ENCODE results near the gene PANK4. TPM values are rescaled to one million over a fixed set of nuclear protein-coding genes. Genes with fewer than 3 reads are reported as not detected.

The PANK4 gene
- total and polyA plus RNA-seq, 10 of the 15 experiments (the other 5 are each of a cell fraction or from before 2014, with no cell fraction given), result 0.35 to 38.0 (median 18.6) TPM

DNA sequence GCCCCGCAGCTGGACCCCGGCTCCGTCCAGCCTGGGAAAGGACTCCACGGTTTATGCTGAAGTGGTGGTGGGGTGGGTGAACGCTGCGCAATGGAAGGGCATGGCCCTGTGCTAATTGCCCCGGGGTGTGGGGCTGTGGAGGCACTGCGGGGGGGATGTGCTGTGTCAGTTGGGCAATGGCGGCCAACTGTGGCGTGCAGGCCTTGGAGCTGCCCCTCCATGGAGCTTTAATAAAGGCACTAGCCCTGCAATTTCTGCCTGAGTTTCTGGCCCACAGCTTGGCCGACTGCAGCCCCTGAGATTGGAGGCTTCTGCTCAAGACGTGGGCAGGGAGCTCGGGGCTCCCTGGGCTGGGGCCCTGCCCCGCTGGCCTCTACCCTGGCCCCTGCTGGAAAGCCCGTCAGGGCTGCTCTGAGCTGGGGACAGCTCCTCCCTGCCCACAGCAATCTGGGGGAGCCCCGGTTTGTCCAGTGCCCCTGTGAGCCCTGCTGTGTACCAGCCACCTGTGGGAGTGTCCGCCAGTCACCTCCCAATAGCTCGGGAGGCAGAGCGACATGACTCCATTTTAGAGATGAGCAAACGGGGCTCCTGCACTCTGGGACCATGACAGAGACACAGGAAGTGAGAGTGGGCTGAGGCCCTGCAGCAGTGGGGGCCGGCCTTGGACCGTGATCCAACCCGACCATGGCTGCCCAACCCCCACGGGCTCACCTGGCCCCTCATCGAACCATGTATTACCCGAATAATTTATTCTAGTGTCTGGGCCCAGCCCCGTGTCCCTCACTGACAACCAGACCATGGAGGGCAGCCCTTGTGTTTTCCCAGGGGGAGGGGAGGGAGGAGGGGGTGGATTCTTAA is 21.0 kb upstream of the PANK4 start (continued):
- TF ChIP-seq NKRF (conservative IDR thresholded peaks at IDR 0.05) (no peak), ETV6 (conservative IDR thresholded peaks at IDR 0.05 in 1 of 2, IDR thresholded peaks at IDR 0.05 in 1 of 2; ENCODE audit: borderline replicate concordance in 1 of 2, low read depth in 1 of 2) (no peak), LARP7 (IDR thresholded peaks at IDR 0.05) (0 out of 2 replicates have a peak, but pooled peaks have one; percentile 26), ZBTB4 (CRISPR knock-in tag; IDR thresholded peaks at IDR 0.05) (no peak), NFYB (IDR thresholded peaks at IDR 0.05; ENCODE audit: insufficient read depth, low read depth, low read length) (no peak), ZNF687 (IDR thresholded peaks at IDR 0.05) (peak; percentile 27), FOXK2 (IDR thresholded peaks at IDR 0.05) (no peak), BACH1 (IDR thresholded peaks at IDR 0.05; ENCODE audit: borderline replicate concordance) (peak; percentile 61; the same call in 1 of the 2 replicates), ESRRA (IDR thresholded peaks at IDR 0.05; ENCODE audit: low read length) (no peak)
- TF ChIP-seq, protein P1, sequence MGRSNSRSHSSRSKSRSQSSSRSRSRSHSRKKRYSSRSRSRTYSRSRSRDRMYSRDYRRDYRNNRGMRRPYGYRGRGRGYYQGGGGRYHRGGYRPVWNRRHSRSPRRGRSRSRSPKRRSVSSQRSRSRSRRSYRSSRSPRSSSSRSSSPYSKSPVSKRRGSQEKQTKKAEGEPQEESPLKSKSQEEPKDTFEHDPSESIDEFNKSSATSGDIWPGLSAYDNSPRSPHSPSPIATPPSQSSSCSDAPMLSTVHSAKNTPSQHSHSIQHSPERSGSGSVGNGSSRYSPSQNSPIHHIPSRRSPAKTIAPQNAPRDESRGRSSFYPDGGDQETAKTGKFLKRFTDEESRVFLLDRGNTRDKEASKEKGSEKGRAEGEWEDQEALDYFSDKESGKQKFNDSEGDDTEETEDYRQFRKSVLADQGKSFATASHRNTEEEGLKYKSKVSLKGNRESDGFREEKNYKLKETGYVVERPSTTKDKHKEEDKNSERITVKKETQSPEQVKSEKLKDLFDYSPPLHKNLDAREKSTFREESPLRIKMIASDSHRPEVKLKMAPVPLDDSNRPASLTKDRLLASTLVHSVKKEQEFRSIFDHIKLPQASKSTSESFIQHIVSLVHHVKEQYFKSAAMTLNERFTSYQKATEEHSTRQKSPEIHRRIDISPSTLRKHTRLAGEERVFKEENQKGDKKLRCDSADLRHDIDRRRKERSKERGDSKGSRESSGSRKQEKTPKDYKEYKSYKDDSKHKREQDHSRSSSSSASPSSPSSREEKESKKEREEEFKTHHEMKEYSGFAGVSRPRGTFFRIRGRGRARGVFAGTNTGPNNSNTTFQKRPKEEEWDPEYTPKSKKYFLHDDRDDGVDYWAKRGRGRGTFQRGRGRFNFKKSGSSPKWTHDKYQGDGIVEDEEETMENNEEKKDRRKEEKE (IDR thresholded peaks at IDR 0.05), result no peak

All from GM12878 (cell line).